ENCODE measurements around the gene MGLL.

MGLL gene

DNA sequence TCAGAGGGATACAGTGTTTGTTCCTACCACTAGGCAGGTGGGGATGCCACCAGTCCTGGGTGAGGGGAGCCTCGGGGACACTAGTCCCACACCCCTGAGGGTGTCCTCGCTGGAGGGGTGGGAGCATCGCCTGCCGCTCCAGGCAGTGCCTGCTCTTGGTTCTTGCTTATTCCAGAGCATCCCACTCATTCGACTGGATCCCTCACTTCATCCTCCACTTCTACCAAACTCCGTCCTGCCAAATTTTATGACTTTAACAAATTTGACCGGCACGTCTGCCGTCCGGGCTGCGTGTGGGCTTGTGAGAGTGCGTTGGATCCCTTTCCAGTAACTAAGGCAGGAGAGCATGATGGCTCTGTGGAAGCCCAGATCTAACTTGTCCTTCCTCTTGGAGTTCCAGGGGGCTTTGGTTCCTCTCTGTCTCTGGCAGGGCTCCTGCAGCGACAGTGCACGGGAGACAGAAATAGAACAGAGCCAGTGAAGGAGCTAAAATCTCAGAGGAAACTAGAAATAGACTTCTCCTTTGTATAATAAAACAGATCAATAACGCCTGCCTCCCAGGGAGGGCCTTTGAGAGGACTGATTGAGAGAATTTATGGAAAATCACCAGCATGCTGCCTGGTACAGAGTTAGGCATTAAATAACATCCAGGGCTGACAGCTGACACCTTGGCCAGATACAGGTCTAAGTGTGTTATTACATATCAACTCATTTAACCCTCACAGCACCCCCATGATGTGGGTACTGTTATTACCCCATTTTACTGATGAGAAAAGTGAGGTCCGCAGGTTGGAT is 34.5 kb downstream of the MGLL start:
- DNase-seq: peak; percentile 12

DNA sequence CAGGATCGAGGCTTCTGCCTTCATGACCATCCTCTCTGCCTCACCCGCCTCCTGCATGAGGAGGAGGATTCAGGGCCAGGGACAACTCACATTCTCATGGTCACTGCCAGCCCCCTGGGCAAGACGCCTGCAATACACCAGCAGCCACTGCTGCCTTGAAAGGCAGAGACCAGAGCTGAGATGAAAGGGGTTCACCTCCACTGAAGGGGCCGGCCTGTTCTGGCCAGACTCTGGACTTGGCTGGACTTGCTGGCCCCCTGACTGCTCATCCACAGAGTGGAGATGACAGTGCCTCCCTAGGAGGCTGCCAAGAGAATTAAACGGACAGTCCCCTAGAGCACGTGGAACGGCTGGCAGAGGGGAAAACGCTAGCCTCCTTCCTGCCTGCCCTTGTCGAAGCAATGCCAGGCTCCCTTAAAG is 35.2 kb downstream of the MGLL start:
- no peak for DNase-seq

DNA sequence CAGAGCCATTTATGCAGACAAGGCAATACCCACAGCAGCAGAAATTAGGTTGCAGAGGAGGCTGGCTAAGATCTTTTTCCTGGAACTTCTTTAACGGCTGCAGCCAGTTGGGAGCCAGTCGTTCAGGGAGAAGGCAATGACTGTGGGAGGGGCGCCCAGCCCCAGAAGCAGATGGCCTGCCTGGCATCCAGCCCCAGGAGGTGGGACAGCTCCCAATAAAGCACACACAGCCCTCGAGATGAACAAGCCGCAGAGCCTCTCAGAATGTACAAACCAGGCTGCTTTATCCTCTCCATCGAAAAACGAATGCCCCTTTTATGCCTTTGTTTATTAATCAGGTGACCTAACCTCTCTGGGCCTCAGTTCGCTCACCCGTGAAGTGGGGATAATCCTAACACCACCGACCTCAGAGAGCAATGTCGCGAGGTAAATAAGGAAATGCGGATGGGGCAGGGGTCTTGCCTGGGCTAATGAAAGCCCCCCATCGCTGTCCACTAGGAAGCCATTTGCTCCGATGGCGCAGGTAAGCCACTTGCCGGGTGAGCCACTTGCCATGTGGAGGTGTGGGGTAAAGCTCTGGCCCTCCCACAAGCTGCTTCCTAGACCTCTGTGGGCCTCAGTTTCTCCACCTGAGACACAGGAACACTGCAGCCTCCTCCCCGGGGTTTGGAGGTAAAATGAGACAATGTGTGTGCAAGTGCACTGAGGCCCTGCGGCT is 35.8 kb downstream of the MGLL start:
- DNase-seq: peak; percentile 77

DNA sequence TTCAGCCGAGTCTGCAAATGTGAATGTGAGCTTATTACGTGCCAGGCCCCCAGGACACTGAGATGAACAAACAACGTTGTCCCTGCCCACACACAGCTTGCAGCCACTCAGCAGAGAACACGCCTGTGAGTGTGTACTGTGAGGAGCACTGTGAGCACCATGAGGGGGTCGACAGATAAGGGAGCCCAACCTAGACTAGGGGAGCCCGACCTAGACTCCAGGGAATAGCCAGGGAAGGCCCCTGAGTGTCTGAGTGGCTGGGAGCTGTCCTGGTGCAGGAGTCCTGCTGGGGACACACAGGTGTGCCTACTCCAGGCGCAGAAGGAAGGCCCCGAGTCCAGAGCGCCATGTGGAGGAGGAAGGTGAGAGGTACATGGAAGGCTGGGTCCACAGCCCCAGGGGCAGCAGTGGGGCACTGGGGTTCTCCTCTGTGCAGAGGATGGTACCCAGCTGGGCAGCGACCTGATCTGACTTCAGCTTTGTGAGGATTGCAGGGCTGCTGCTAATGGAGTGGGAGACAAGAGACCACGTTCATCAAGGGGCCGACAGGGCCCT is 36.5 kb downstream of the MGLL start:
- no peak for DNase-seq

DNA sequence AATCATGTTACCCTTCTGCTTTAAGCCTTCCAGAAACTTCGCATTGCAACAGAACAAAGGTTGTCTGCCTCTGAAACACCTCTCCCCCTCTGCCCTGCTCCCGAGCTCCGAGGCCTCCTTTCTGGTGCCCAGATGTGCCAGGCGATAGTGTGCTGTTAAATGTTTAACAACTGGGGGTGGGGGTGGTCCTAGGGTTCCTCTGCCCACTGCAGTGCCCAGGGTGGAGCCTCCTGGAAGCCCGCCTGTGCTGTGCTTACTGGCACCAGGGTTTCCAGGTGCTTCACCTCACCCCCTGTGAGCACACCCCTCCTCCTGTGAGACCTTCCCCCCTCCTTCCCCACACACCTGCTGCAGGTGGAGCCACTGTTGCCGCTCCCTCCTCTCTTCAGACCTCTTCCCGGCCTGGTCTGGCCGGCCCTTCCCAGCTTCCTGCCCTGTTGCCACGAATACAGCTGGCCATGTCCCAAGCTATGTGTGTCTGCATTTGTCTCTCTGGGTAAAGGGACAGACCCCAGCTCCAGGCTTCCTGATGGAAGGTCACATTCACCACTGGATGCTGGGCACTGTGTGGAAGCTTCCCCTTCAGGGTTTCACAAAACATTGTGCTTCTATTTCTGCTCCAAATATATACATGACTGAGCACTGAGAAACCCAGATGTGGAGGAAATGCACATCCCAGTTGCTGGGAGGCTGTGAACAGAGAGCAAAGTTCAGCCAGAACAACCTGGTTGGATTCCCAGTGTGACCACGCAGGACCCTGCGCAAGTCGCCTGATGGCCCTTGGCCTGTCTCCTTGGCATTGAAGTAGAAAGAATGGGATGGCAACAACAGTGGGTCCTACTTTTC is 37.2 kb downstream of the MGLL start:
- peak; percentile 70 for DNase-seq

DNA sequence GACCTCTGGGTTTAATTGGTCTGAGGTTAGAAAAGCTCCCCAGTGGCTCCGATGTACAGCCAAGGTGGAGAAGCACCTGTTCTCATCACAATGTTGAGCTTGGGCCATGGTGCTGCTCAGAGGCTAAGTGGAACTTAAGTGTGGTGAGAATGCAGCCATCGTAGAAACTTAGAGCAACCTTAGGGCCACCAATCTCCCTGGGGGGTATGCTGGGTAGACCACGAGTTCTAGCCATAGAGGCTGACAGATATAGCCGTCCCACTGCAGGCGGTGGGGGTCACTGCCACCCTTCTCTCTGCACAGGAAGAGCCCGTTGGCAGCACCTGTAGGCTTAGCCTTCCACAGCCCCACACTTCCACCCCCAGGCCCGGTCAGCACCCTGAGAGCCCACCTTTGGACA is 38.0 kb downstream of the MGLL start:
- DNase-seq: no peak

DNA sequence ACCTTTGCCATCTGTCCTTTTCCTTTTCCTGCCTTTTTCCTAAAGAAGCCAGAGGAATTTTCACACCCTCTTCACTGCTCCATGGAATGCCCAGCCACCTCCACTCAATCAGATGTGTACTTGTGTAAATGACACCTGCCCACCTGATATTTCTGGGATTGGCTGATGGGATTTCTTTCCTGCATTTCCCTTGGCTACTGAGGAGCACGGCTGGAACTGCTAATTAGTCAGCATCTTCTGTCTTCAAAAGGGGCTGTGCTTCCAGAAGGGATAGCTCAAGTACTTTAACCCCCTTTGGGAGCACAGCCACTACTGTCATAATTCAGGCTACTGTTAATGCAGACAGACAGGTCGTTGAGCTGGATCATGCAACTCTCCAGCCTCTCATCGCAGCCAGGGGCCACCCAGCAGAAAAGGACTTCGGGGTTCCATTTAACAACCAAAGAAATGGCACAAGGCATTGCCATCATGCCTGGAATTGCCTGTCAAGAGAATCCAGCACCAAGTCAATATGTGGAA is 38.6 kb downstream of the MGLL start:
- peak; percentile 24 for DNase-seq

DNA sequence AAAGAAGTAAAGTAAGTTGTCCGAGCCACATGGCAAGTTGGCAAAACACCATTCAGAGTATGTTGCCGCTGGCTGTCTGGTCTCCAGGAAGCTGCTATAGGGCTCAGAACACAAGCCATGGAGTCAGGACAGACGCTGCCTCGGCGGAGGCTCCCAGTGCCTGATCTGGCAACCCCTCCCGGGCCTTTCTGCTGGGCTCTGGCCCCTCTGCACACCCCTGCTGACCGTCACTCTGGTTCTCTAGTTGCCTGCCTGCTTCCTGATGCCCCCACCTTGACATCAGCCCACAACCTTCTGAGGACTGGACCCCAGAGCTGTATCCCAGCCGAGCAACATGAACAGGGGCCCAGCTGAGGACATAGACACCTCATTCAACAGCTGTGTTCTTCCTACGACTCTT is 39.1 kb downstream of the MGLL start:
- DNase-seq: no peak

DNA sequence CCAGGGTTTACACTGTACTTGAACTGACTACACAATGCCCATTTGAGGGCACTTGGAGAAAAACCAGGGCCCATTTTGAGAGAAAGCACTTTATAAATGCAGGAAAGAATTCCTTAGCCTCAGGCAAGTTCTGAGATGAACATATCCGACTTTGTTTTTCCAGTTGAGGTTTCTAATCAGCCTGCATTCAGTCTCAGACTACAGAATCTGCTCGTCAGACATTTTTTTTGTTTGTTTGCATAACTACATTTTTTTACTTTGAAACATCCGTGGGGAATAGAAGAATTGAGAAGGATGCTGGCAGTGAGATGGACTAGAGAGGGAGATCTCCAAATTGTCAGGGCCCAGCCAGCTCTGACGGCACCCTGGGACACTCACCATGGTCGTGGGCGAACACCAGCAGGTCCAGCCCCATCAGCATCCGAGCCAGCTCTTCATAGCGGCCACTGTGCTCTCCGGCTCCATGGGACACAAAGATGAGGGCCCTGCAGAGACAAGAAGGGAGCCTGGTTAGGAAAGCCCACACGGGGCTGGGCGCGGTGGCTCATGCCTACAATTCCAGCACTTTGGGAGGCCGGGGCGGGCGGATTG is 40.8 kb downstream of the MGLL start:
- no peak for DNase-seq

DNA sequence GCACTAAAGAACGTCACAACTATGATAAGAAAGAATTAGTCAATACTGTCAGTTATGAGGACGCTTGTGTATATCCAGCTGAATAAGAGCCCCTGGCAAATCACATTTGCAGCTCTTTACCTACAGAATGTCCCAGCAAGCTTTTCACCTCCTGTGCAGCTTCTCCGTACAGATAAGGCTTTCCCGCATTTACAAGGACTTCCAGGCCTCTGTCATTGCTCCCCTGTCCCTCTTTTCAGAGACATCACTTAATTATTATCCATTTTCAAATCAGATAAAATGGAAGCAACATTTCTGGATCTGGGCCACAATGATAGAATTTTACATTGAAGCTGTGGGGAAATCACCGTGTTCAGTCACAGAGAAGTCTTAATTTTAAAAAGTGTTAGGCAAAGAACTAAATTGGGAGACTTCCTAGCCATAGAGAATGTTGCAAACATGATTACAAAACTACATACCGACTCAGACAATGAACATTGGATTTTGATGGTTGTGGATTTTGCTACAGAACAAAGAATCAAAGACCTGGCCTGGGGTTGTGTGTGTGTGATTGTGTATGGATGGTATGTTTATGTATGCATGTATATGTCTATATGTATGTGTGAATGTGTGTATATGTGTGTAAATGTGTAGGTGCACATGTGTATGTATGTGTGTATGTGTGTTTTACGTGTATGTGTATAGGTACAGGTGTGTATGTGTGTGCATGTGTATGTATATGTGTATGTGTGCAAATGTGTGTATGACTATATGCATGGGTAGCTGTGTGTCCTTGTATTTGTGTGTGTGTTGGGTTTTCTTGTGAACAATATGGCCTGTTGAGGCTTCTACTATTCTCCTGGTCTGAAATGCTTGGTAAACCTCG is 41.5 kb downstream of the MGLL start:
- DNase-seq: no peak

DNA sequence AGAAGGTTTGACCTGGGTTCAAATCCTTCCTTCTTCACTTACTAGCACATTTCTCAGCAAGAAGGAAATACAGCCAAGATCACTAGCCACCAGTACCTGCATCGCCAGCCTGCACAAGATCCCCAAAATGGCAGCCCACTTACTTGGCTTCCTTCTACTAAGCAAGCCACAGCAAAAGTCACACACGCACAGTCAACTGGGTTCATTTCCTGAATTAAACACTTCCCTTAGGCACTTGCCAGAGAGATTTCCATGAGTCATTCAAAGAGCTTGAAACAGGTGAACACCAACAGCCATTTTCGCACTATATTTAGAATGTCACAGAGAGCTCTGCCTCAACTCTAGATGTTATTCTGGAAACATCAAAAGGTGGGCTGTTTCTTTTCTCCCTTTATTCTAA is 42.6 kb downstream of the MGLL start:
- DNase-seq: no peak

DNA sequence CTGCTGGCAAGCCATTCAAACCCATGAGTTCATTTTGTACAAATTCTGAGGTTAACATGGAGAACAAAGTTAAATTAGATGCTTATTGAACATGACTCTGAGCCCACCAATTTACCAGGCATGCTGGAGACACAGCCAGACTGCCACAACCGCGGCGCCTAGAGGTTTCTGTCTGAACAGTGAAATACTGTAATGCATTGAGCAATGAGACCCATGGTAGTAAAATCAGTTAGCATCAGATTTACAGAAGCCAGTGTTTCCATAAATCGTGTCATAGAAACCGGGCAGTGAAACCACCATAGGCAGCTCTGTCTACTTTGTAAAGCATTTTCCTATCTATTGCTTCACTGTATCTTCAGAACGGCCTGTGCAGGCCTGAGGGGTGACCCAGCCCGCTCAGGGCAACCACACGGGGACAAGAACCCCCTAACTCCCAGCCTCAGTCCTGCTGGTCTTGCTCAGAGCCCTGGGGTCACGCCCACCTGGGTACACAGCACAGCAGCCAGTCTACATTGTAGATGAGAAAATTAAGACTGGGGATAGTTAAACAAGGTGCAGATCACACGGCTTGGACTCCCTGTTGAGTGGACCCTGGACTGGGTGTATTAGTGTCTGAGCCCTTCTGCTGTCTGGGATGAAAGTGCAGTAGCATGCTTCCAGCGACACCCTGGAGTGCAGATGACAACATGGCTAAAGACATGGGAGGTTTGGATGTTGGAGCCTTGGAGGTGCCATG is 44.2 kb downstream of the MGLL start:
- no peak for DNase-seq

DNA sequence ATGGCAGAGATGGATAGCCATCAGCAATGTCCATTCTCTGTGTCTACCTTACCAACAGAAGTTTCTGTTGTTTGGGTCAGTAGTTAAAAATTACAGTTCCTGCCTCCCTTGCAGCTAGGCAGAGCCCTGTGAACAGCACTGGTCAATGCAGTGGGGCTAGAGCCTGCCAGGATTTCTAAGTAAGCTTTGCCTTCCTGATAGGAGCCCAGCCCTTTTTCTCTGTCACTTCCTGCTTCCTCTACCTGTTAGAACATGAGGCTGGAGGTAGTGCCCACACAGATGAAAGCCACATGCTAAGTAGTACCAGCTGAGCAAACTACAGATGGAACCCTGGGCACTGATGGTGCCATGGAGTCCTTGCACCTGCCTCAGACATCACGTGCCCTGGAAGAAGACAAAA is 45.0 kb downstream of the MGLL start:
- no peak for DNase-seq

DNA sequence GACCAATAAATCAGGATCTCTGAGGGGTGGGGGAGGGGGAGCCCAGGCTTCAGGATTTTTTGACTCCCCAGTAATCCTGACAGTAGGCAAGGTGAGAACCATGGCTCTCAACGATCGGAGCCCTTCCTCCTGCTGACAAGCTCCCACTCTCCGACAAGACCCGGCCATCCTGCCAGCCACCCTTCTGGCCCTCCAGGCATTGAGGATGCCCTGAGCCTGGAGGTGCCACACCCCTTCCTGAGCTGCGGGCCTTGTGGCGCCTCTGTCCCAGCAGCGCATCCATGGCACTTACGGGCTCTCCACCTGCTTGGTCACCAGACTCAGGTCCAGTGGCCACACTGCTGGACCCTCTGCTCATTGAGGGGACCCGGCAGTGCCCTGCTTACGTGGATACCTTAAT is 46.0 kb downstream of the MGLL start:
- DNase-seq: no peak

DNA sequence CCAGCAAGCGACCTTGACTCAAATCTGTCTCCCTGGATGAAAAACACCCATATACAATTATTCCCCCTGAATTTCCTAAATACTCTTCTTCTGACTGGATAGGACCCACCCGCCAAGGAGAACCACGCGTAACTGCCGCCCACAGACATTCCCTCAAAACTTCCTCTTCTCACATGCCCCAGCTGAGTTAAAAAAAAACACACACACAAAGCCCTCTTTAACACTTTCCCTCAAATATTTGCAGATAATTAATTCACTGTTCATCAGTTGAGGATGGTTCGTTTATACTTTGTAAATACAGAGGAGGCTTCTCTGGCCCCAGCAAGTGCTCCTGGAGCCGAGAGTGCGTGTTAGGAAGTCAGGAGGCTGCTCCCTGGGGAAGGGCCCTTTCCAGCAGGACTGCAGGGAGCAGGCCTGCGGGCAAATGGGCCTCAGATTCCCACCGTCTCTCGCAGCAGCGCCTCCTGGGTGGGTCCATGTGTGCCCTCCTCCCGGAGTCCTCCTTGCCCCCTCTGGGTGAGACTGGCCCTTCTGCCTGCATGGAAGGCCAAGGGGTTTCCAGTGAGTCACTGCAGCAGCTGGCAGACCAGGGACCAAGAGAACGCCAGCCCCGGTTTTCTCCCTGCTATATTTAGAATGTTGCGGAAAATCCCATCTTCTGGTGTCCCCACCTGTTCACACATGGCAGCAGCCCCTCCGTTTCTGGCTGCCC is 46.8 kb downstream of the MGLL start:
- no peak for DNase-seq

DNA sequence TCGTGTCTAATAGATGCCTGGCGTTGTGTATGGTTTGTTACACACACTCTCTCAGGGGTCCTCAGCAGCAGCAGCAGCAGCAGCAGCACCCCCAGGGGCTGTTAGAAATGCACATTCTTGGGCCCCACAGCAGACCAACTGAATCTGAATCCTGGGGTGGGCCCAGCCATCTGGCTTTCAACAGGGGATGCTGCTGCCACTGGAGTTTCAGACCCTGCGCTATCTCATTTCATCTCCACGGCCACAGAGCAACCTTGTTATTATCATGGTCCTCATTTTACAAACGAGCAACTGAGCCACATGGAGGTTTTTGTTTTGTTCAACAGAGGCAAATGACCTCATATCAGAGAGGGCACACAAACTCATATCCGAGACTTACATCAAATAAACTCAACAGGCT is 47.7 kb downstream of the MGLL start:
- DNase-seq: no peak

DNA sequence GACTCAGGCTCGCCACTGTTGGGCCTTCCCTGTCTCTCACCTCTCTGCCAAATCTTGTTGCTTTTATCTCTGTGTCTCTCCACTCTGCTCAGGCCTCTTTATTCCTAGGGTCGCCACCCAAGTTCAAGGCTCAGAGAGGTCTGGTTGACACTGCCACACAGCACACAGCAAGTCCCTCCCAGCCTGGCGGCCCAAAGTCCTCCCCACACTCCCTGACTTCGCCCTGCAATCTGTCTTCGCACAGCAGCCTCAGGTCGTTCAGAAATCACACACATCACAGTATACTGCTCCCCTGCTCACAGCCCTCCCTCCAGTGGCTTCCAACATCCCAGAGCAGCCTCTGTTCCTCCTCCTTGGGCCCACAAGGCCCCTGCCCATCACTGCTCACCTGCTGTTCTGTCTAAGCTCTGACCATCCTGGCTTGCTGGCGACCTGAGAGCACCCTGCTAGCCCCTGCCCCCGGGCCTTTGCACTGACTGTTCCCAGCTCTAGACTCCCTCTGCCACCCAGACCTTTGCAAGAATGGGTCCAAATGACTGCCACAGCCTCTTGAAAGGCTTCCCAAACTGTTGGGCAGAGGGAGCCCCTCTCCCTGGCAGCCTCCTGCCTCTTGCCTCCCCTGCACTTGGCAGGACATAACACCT is 48.4 kb downstream of the MGLL start:
- DNase-seq: no peak

DNA sequence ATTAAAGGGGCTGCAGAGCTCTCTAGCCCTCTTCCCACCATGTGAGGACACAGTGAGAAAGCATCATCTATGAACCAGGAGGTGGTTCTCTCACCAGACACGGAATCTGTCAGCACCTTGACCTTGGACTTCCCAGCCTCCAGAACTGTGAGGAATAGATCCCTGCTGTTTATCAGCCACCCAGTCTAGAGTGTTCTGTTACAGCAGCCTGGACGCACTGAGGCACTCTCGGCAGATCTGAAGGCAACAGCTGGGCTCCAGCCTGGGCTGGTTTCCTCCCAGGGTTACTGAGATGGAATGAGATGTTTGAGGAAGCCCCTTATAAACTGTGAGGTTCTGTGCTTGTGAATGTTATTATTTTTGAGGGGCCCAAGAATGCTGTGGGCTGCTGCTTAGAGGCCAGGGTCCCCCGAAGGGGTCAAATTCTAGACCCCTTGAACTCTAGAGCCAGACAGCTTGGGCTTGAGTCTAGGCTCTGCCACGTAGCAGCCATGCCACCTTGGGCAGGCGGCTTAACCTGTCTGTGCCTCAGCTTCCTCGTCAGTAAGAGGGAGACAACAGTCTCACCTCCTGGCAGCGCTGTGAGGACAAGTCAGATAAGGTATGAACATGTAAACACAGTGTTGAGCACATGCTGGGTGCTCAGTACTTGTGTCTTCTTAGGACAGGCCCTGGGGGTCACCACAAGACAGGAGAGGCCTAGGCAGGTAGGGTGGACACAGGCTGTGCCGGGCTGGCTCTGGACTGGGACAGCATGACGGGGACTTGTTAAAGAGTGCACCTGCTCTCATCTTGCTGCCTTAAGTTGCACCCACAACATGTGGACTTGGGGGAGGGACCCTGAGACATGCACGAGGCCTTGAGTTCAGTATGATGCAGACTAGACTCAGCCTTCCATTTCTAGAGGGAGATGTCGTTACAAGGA is 49.2 kb downstream of the MGLL start:
- no peak for DNase-seq

DNA sequence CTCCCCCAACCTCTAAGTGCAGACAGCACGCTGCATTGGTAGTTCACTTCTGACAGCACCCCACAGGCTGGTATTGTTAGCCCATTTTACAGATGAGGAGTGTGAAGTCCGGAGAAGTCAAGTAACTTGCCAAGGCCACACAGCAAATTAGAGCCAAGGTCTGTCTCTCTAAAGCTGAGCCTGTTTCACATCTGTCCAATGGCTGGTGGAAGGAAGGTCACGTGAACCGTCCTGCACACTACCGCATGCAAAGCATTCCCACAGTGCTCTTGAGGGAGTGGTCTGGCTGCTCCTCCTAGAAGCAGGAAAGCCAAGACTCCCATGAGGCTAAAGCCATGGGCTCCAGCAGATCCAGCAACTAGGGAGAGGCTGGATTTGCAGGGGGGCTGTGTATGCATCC is 50.0 kb downstream of the MGLL start:
- no peak for DNase-seq
